ENCODE results near the gene FAM234A. TPM values are rescaled to one million over a fixed set of nuclear protein-coding genes. Genes with fewer than 3 reads are reported as not detected.
"Not testable (repeated sequence)": the region's sequence is repeated elsewhere in the genome, so short reads cannot be mapped to it uniquely, and the experiment has no call there.

FAM234A gene
- total RNA-seq, 2 donors from 2014 or later, result 141 to 227 TPM

DNA sequence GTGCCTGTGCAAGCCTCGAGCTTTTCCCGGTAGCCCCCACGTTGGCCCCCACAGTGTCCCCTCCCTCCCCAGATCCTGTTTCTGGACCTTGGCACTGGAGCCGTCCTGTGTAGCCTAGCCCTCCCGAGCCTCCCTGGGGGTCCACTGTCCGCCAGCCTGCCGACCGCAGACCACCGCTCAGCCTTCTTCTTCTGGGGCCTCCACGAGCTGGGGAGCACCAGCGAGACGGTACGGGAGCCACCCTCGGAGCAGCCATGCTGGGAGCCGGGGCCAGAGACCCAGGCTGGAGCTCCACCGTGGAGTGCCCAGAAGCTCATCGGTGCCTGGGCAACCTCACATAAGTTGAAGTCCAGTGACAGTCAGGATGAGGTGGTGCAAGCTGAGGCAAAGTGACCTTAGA is 29.3 kb downstream of the FAM234A start:
- Histone ChIP-seq H3K27me3 (no peaks in the 10 kb centered on the region), H3K4me3 (no peak overlapping the region), H3K27ac (no peak overlapping the region), H3K4me1 (peaks cover 0 to 15% of the 10 kb centered on the region in 2 donors), H3K36me3 (peaks cover 58% of the 10 kb centered on the region), H3K9me3 (no peaks in the 10 kb centered on the region)
- TF ChIP-seq, protein P1, sequence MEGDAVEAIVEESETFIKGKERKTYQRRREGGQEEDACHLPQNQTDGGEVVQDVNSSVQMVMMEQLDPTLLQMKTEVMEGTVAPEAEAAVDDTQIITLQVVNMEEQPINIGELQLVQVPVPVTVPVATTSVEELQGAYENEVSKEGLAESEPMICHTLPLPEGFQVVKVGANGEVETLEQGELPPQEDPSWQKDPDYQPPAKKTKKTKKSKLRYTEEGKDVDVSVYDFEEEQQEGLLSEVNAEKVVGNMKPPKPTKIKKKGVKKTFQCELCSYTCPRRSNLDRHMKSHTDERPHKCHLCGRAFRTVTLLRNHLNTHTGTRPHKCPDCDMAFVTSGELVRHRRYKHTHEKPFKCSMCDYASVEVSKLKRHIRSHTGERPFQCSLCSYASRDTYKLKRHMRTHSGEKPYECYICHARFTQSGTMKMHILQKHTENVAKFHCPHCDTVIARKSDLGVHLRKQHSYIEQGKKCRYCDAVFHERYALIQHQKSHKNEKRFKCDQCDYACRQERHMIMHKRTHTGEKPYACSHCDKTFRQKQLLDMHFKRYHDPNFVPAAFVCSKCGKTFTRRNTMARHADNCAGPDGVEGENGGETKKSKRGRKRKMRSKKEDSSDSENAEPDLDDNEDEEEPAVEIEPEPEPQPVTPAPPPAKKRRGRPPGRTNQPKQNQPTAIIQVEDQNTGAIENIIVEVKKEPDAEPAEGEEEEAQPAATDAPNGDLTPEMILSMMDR (IDR thresholded peaks at IDR 0.05), result no peak
- DNase-seq (ENCODE audit: low spot score), result no peak

GRCh38 chr16:264440-264951 is 29.9 kb downstream of the FAM234A start:
- TF ChIP-seq, protein P1 (IDR thresholded peaks at IDR 0.05), result no peak
- no peaks in the 10 kb centered on the region for H3K27me3 ChIP-seq
- H3K27ac ChIP-seq, result no peak overlapping the region
- peaks cover 0 to 15% of the 10 kb centered on the region in 2 donors for H3K4me1 ChIP-seq
- H3K9me3 ChIP-seq, result no peaks in the 10 kb centered on the region
- no peak for DNase-seq (ENCODE audit: low spot score)
- H3K4me3 ChIP-seq, result no peak overlapping the region
- peaks cover 55% of the 10 kb centered on the region for H3K36me3 ChIP-seq

DNA sequence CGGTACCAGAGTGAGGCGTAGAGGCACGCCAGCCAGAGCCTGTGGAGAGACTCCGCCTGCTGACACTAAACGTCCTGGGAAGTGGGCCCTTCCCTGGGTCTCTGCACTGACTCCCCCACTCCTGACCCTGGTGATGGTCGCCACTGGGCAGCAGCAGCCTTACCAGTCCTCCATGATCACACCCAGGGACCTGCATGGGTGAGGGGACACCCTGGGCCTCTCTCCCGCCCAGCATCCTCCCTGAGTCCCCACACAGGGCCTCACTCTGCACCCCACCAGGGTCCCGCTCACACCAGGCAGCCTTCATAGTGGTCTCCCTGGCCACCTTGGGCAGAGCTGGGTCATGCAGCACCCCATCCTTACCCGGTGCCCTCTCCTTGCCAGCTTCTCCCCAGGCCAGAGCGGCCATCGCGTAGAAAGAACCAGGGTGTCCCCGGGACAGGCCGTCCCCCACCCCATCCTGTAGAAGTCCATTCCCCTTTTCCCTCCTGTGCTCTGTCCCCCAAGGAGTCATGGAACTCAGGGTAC is 30.4 kb downstream of the FAM234A start:
- DNase-seq (ENCODE audit: low spot score), result no peak
- Histone ChIP-seq H3K9me3 (no peaks in the 10 kb centered on the region), H3K36me3 (peaks cover 49% of the 10 kb centered on the region)

DNA sequence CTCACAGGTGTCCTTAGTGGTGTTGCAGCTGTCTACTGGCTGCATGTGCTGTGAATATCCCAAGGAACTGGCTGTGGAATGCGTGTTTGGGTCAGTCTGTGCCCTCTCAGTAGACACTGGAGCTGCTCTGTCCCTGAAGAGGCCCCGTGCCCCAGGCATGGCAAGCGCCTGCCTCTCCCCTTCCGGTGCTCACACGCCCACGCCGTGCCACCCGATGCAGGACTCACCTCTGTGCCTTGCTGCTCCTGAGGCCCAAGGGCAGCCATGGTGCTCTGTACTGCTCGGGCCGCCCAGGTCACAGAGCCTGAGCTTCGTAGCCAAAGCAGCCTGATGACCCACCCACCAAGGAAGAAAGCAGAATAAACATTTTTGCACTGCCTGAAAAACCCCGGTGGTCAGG is 31.1 kb downstream of the FAM234A start:
- no peaks in the 10 kb centered on the region for H3K9me3 ChIP-seq
- peaks cover 43% of the 10 kb centered on the region for H3K36me3 ChIP-seq
- no peak for DNase-seq (ENCODE audit: low spot score)
- TF ChIP-seq, protein P1 (IDR thresholded peaks at IDR 0.05), result no peak
- H3K27me3 ChIP-seq, result no peaks in the 10 kb centered on the region
- peaks cover 0 to 15% of the 10 kb centered on the region in 2 donors for H3K4me1 ChIP-seq
- H3K27ac ChIP-seq, result peak overlapping the region in 1 of 2 donors; percentile 8
- H3K4me3 ChIP-seq, result no peak overlapping the region

More for the DNA sequence above, 30.4 kb downstream of the FAM234A start:
- TF ChIP-seq, protein P1 (IDR thresholded peaks at IDR 0.05), result no peak
- Histone ChIP-seq H3K27me3 (no peaks in the 10 kb centered on the region), H3K4me1 (peaks cover 0 to 15% of the 10 kb centered on the region in 2 donors), H3K27ac (no peak overlapping the region), H3K4me3 (no peak overlapping the region)

- DNase-seq (ENCODE audit: low spot score), result no peak
- Histone ChIP-seq H3K27ac (peak overlapping the region in 1 of 2 donors; percentile 8), H3K4me1 (peaks cover 0 to 11% of the 10 kb centered on the region in 2 donors), H3K9me3 (no peaks in the 10 kb centered on the region), H3K36me3 (peaks cover 40% of the 10 kb centered on the region), H3K4me3 (no peak overlapping the region), H3K27me3 (no peaks in the 10 kb centered on the region)
- TF ChIP-seq, protein P1 (IDR thresholded peaks at IDR 0.05), result no peak
Observed at GRCh38 chr16:266258-267164, 31.9 kb downstream of the FAM234A start.

DNA sequence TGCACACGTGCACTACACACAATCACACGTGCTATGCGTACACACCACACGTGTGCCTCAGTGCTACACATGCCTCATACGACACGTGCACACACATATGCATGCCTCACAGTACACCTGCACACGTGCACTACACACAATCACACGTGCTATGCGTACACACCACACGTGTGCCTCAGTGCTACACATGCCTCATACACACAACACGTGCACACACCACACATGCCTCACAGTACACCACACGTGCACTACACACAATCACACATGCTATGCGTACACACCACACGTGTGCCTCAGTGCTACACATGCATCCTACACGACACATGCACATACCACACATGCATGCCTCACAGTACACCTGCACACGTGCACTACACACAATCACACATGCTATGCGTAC is 32.9 kb downstream of the FAM234A start:
- DNase-seq (ENCODE audit: low spot score); H3K27me3 ChIP-seq; H3K9me3 ChIP-seq; H3K27ac ChIP-seq; H3K4me3 ChIP-seq: not testable (repeated sequence)
- H3K36me3 ChIP-seq, result peaks cover 29% of the 10 kb centered on the region
- peaks cover 0 to 11% of the 10 kb centered on the region in 2 donors for H3K4me1 ChIP-seq
